Naive thymus-derived CD8-positive, alpha-beta T cell (primary cell): Measurements from ENCODE around the gene FAN1. TPM values are rescaled to one million over a fixed set of nuclear protein-coding genes. Genes with fewer than 3 reads are reported as not detected.

Experiments
- ATAC-seq, 2 donors: fragments of 150-1000 bp; cut with Tn5 transposase in 1 of 2; sonication (Bioruptor Pico), chemical (Tn5 transposase) in 1 of 2; 1 replicate in 1 of 2; 2 replicates in 1 of 2; pipeline ENCODE4 v1.10.0; 2021; ENCODE audit warnings: mild to moderate bottlenecking in 2 of 2, moderate library complexity in 2 of 2
- POLR2A ChIA-PET: fragments of 350-600 bp; sonication (Branson Sonifier 250); formaldehyde crosslinking; loops from one replicate; lab custom pipeline; 2021; ENCODE audit warnings: antibody characterized with exemption; lab: Charles Lee
- DNase-seq, 10 donors: peaks; one replicate each; pipeline versions ENCODE4 v3.0.0 to v3.0.0-alpha.2; 2020 to 2022
- H3K27ac Mint-ChIP-seq, 10 donors: one replicate each; pipeline ENCODE4 v1.8.0; 2020 to 2022; ENCODE audit warnings: mild to moderate bottlenecking in 10 of 10, mixed read lengths in 10 of 10, moderate library complexity in 4 of 10, inconsistent platforms in 1 of 10
- H3K27me3 Mint-ChIP-seq, 5 donors: one replicate each; pipeline ENCODE4 v1.8.0; 2021 to 2022; ENCODE audit warnings: mixed read lengths in 5 of 5
- H3K36me3 Mint-ChIP-seq, 3 donors: one replicate each; pipeline ENCODE4 v1.8.0; 2020 to 2022; ENCODE audit warnings: mixed read lengths in 3 of 3, mild to moderate bottlenecking in 2 of 3, inconsistent platforms in 1 of 3
- H3K4me1 Mint-ChIP-seq, 4 donors: one replicate each; pipeline ENCODE4 v1.8.0; 2021 to 2022; ENCODE audit warnings: mixed read lengths in 4 of 4
- H3K4me3 Mint-ChIP-seq, 10 donors: one replicate each; pipeline ENCODE4 v1.8.0; 2020 to 2022; ENCODE audit warnings: mild to moderate bottlenecking in 10 of 10, mixed read lengths in 10 of 10, moderate library complexity in 6 of 10, inconsistent platforms in 1 of 10
- H3K9me3 Mint-ChIP-seq, 9 donors: one replicate each; pipeline ENCODE4 v1.8.0; 2020 to 2022; ENCODE audit warnings: mixed read lengths in 9 of 9, mild to moderate bottlenecking in 3 of 9, inconsistent platforms in 1 of 9, moderate library complexity in 1 of 9
- polyA plus RNA-seq, 3 donors: library from polyadenylated mRNA; unstranded; fragments of 300-500 nt; fragmentation: Illumina TruSeq; gene quantifications; one replicate each; pipeline ENCODE4 v1.2.3, GENCODE V29; 2021
- total RNA-seq, 8 experiments: library from RNA in 2 of 8; stranded (reverse) in 2 of 8; gene quantifications; one replicate each; pipeline ENCODE4 v1.2.3 and lab custom pipeline; 2021 to 2026

The FAN1 gene
- total and polyA plus RNA-seq, 5 experiments from 2014 or later, result 7.4 to 34.8 (median 10.0) TPM

DNA sequence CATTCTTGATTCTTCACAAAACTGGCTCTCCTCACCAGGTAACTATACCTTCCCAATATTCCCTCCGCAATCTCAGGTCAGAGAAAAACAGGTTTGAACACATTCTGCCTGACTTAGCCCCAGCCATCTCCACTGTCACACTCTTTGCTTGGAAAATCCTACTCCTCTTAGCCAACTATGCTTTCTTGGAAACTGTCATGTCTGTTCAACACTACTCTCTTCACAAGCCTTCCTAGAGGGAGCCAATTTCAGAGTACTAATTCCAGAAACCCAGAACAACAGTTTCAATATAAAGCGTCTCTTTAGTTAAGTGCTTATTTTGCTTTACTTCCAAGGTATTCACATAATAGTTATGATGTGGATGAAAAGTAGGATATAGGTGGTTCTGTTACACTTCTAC is 66.0 kb downstream of the FAN1 start:
- H3K4me3 Mint-ChIP-seq, result no peak overlapping the region
- H3K36me3 Mint-ChIP-seq, result peaks cover 0 to 77% (median 21%) of the 10 kb centered on the region in 3 donors
- H3K27ac Mint-ChIP-seq, result peak overlapping the region in 5 of 10 donors; percentile 1 to 50 (median 18)
- peaks cover 10 to 41% (median 37%) of the 10 kb centered on the region in 4 donors for H3K4me1 Mint-ChIP-seq
- H3K27me3 Mint-ChIP-seq, result no peaks in the 10 kb centered on the region
- POLR2A ChIA-PET, result no interaction called here
- DNase-seq (no peak), ATAC-seq (no peak)
- H3K9me3 Mint-ChIP-seq, result no peaks in the 10 kb centered on the region

DNA sequence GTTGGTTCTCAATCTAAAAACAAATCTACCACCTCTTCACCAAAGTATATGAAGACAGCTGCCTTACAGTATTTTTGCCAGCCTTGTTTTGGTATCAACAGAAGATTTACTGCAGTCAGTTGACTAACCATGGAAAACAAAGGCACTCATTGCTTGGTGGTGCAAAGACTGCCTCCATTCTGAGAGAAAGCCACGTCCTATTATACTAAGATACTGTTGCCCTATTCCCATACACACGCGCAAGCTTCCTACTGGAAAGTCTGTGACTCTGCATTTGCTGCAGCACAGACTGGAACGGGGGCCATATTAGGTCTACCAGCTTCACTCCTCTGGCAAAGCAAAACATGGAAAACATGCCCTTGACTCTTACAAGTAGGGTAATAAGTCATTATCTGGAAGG is 69.7 kb downstream of the FAN1 start:
- ATAC-seq, result no peak
- no peak overlapping the region for H3K4me3 Mint-ChIP-seq
- no peak for DNase-seq
- no peaks in the 10 kb centered on the region for H3K9me3 Mint-ChIP-seq
- H3K4me1 Mint-ChIP-seq, result peaks cover 13 to 57% (median 46%) of the 10 kb centered on the region in 4 donors
- POLR2A ChIA-PET, result no interaction called here
- H3K27me3 Mint-ChIP-seq, result no peaks in the 10 kb centered on the region
- peak overlapping the region in 2 of 10 donors; percentile 19 to 57 for H3K27ac Mint-ChIP-seq
- peaks cover 0 to 74% (median 21%) of the 10 kb centered on the region in 3 donors for H3K36me3 Mint-ChIP-seq

DNA sequence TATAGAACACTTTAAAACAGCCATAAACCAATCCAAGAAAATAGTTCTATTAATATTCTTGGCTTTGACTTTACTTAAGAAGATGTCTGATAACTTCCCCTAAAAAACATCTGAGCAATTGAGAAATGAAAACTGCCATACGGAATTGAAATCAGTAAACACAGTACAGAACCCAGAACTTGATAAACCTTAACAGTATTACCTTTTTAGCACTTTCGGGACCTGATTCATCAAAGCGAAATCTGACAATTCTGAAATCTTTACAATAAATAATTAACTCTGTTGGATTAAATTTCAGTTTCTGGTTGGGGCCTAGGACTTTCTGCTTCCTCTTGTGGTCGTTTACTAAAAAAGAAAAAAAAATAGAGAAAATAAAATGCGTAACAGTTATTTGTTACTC is 70.4 kb downstream of the FAN1 start:
- Mint-ChIP-seq H3K4me1 (peaks cover 14 to 59% (median 48%) of the 10 kb centered on the region in 4 donors), H3K4me3 (no peak overlapping the region), H3K36me3 (peaks cover 0 to 76% (median 21%) of the 10 kb centered on the region in 3 donors), H3K27me3 (no peaks in the 10 kb centered on the region), H3K27ac (no peak overlapping the region), H3K9me3 (no peaks in the 10 kb centered on the region)
- DNase-seq, result no peak
- no peak for ATAC-seq
- POLR2A ChIA-PET, result no interaction called here

DNA sequence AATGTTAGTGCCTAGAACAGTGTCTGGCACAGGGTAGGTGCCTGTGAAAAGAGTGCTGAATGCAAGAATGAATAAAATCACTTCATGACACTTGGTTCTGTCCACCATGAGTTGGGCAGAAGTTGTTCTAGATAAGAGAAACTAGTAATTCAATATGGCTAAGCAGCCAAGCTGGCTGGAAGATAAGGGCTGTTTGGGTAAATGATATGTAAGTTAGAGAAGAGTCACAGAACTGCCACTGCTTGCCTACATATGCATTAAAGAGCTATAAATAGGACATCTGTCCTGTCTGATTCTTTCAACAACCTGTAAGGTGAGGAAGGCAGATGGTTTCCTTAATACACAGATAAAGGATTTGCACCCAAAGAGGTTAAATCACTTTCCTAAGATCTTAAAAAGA is 74.6 kb downstream of the FAN1 start:
- no peak for ATAC-seq
- Mint-ChIP-seq H3K27ac (peak overlapping the region in 1 of 10 donors; percentile 23), H3K4me1 (peaks cover 31 to 64% (median 53%) of the 10 kb centered on the region in 4 donors), H3K36me3 (peaks cover 4 to 78% (median 35%) of the 10 kb centered on the region in 3 donors), H3K4me3 (no peak overlapping the region), H3K27me3 (no peaks in the 10 kb centered on the region), H3K9me3 (no peaks in the 10 kb centered on the region)
- POLR2A ChIA-PET, result no interaction called here
- DNase-seq, result no peak

DNA sequence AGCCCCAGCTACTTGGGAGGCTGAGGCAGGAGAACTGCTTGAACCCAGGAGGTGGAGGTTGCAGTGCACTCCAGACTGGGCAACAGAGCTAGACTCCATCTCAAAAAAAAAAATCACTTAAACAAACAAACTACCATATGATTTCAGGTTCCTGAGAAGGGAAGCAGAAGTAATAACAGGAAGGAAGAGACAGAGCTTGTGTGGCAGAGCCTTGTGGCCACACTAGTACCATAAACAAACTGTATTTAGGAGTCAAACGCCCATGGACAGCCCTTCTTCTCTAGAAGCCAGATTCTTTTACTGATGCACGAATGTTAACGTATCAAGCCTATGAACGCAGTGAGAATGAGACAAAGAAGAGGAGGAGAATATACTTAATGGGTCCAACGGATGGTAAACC is 75.7 kb downstream of the FAN1 start:
- no peak for ATAC-seq
- peaks cover 37 to 74% (median 63%) of the 10 kb centered on the region in 4 donors for H3K4me1 Mint-ChIP-seq
- H3K27ac Mint-ChIP-seq, result peak overlapping the region in 5 of 10 donors; percentile 19 to 78 (median 45)
- peak overlapping the region in 6 of 10 donors; percentile 5 to 49 (median 28) for H3K4me3 Mint-ChIP-seq
- peaks cover 4 to 77% (median 29%) of the 10 kb centered on the region in 3 donors for H3K36me3 Mint-ChIP-seq
- DNase-seq, result no peak
- H3K27me3 Mint-ChIP-seq, result no peaks in the 10 kb centered on the region
- H3K9me3 Mint-ChIP-seq, result no peaks in the 10 kb centered on the region
- POLR2A ChIA-PET, result no interaction called here

DNA sequence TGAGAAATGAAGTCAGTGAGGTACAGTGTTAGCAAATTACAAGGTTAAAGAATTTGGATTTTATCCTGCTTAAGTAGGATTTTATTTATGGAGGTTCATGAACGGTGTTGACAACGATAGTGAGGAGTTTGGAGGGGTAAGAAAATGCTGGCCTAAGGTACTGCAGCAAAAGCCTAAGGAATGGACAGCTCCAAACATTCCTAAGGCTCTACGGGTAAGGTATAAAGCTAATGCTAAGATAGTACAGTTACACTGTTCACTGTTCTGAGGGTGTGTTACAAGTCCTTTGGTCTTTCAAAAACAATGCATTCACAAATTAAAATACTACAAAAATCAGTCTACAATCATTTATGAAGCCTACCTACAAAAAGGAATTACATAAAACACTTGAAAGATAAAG is 80.4 kb downstream of the FAN1 start:
- DNase-seq (no peak), ATAC-seq (no peak)
- Mint-ChIP-seq H3K9me3 (no peaks in the 10 kb centered on the region), H3K4me1 (peaks cover 49 to 90% (median 82%) of the 10 kb centered on the region in 4 donors), H3K27ac (peak overlapping the region in 3 of 10 donors; percentile 5 to 74 (median 29)), H3K36me3 (peaks cover 4 to 78% (median 31%) of the 10 kb centered on the region in 3 donors), H3K27me3 (no peaks in the 10 kb centered on the region), H3K4me3 (peak overlapping the region in 4 of 10 donors; percentile 5 to 62 (median 36))
- POLR2A ChIA-PET, result no interaction called here

DNA sequence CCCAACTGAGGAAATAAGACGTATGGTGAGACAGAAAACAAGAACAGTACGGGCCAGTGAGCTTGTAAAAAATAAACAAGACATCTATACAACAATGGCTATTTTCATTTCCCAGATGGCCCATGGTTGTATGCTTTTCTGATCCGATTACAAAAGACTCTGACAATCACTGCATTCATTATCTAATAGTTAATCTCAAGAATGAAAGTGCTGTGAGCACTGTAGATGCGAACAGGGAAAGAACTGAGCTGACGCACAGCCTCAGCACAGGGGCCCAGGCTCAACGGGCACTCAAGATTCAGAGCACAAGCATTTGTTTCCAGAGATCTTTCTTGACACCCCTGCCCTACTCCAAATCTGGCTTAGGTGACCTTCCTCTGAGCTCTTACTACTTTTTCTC is 80.8 kb downstream of the FAN1 start:
- Mint-ChIP-seq H3K27ac (peak overlapping the region in 5 of 10 donors; percentile 12 to 74 (median 59)), H3K4me1 (peaks cover 47 to 89% (median 80%) of the 10 kb centered on the region in 4 donors), H3K36me3 (peaks cover 4 to 76% (median 28%) of the 10 kb centered on the region in 3 donors), H3K9me3 (no peaks in the 10 kb centered on the region), H3K4me3 (peak overlapping the region in 7 of 10 donors; percentile 16 to 62 (median 44)), H3K27me3 (no peaks in the 10 kb centered on the region)
- no peak for DNase-seq
- POLR2A ChIA-PET, result no interaction called here
- ATAC-seq, result no peak

DNA sequence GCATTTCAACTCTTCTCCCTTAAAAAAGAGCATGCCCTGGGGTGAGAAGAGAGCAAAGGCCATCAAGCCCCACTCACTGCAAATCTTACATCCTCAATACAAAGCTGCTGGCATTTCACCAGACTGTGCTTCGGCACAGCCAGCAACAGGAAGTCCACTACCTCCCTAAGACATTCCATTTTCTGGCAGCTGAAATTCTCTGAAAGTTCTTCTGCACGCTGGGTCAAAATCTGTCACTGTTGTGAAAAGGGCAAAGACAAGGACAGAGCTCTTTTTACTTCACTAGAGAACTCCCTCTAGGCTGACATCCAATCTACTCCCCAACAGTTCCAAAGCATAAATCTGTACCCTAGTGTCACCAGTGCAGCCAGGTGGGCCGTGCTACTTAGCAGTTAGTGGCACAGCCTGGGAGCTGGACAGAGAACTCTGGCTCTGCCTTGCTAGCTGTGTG is 81.4 kb downstream of the FAN1 start:
- Mint-ChIP-seq H3K27me3 (no peaks in the 10 kb centered on the region), H3K4me1 (peaks cover 46 to 89% (median 79%) of the 10 kb centered on the region in 4 donors), H3K9me3 (no peaks in the 10 kb centered on the region), H3K4me3 (peak overlapping the region in 9 of 10 donors; percentile 20 to 62 (median 45)), H3K27ac (peak overlapping the region in 7 of 10 donors; percentile 12 to 74 (median 59)), H3K36me3 (peaks cover 4 to 70% (median 22%) of the 10 kb centered on the region in 3 donors)
- ATAC-seq (peak in 1 of 2 donors; percentile 38), DNase-seq (no peak)
- POLR2A ChIA-PET, result interaction anchor here (0.8 kb wide), 1 partner anchor 32 kb away, joined by 3 read pairs; no protein-coding TSS in a partner anchor

DNA sequence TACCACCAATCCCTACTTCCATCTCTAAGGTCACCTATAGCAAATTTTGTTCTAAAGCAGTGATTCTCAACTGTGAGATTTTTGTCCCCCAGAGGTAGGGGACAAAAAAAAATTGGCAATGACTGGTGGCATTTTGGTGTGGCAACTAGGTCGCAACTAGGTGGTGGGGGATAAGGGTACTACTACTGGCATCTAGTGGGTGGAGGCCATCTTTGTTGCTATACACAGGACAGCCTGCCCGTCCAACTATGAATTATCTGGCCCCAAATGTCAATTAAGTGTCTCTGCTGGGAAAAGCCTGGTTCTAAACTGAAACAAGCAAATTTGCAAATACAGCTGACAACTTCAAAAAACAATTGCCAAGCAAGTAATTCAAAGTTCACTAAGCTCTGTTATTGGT is 86.3 kb downstream of the FAN1 start:
- Mint-ChIP-seq H3K9me3 (no peaks in the 10 kb centered on the region), H3K27ac (peak overlapping the region in 9 of 10 donors; percentile 52 to 97 (median 93)), H3K4me1 (peaks cover 19 to 59% (median 46%) of the 10 kb centered on the region in 4 donors), H3K4me3 (peak overlapping the region; percentile 93 to 98 (median 96)), H3K36me3 (peaks cover 0 to 24% (median 2%) of the 10 kb centered on the region in 3 donors), H3K27me3 (no peaks in the 10 kb centered on the region)
- DNase-seq (no peak), ATAC-seq (no peak)
- POLR2A ChIA-PET, result interaction anchor here (2.6 kb wide), 1 partner anchor 24 kb away, joined by 45 read pairs; no protein-coding TSS in a partner anchor

DNA sequence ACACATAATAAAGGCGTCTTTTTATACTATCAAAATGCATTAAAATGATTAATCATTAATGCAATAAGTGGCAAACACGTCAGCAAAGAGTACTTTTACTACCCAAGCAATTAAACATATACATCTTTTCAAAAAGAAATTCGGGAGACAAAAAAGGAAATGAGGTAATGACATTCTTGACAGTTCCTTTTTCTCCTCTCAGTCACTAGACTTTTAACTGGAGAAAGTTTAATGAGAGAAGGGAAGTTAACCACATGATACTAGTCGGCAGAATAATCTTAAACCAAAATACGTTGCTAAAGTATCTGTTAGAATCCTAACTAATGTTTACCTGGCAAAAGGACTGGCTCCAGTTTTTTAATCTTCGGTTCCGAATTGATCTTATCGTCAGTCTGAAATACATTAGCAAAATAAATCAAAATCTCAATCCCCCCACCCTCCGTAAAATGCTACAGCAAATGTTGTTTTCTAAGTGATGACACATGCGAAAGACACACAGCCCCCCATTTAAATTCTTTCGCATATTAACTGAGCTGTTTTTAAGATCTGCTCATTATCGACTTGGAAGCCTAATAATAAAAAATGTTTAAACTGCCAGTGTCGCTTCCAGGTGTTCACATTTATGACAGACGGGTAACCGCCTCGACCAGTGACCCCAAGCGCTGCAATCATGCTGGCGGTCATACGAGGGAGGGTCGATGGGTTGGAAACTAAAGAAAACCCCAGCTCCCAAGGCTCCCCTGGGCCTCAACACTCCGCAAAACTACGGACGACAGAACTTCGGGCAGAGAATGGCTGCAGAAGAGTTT is 86.9 kb downstream of the FAN1 start:
- Mint-ChIP-seq H3K36me3 (peaks cover 0 to 18% (median 2%) of the 10 kb centered on the region in 3 donors), H3K4me1 (peaks cover 15 to 53% (median 39%) of the 10 kb centered on the region in 4 donors), H3K27me3 (no peaks in the 10 kb centered on the region), H3K4me3 (peak overlapping the region; percentile 93 to 98 (median 96)), H3K27ac (peak overlapping the region; percentile 90 to 97 (median 94)), H3K9me3 (no peaks in the 10 kb centered on the region)
- ATAC-seq (no peak), DNase-seq (peak in 1 of 10 donors; percentile 63)
- POLR2A ChIA-PET, result interaction anchor here (1.4 to 2.6 kb wide), 4 partner anchors 15 to 87 kb away, joined by 3 to 45 read pairs (median 6); partner anchors contain the start of gene FAN1

DNA sequence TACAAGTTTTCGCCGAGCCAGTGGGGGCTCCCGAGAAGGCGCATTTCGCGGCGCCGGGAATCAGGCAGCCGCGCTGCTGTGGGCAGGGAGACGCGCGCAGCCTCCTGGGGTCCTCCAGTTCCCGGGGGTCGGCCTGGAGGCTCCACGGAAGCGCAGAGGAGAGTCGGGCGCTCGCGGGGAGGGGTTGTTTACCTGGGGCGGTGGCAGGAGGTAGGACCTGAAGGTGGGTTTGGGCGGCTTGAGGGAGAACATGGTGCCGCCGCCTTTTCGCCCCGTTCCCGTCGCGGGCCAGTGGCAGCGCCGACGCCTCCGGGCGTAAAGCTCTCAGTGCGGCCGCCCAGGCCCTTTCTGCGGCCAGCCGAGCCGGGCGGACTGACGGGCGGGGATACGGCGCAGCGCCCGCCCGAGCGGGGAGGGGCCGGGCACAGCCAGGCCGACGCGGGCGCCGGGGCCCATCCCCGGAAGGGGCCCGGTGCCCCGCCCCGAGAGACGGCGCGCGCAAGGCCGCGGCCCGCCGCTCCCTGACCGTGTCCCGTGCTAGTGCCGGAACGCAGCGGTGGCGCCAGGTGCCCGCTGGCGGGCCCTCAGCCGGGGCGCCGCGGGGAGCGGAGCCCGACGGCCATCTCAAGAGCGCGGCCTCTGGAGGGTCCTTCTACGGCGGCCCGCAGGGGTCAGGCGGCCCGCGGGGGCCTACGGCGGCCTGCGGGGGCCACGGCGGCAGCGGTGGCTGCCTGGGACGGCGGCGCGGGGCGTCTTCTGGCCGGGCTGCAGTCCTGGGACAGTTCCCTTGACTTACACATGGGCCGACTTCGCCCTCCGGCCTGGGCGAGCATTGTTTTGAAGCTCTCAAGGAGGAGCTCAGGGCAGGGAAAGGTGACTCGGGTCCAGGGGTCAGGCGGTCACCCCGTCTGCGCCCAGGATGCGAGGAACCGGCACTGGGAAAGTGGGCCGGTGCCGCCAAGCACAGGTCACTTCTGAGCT is 87.8 kb downstream of the FAN1 start, which contains the start of gene MTMR10:
TSS of gene MTMR10 (minus strand) at position 374 of the 981 bp plus-strand sequence. CDS start at position 252, 122 bp downstream.
- DNase-seq (peak; percentile 58 to 91 (median 73)), ATAC-seq (peak; percentile 92 to 93)
- peaks cover 0 to 12% (median 0%) of the 10 kb centered on the region in 3 donors for H3K36me3 Mint-ChIP-seq
- no peaks in the 10 kb centered on the region for H3K9me3 Mint-ChIP-seq
- no peaks in the 10 kb centered on the region for H3K27me3 Mint-ChIP-seq
- H3K4me1 Mint-ChIP-seq, result peaks cover 13 to 48% (median 34%) of the 10 kb centered on the region in 4 donors
- POLR2A ChIA-PET, result interaction anchor here (0.7 to 2.6 kb wide), 6 partner anchors 16 to 273 kb away, joined by 3 to 45 read pairs (median 4); partner anchors contain the start of gene FAN1
- H3K4me3 Mint-ChIP-seq, result peak within 1 kb of the TSS; percentile 93 to 98 (median 96)
- peak within 1 kb of the TSS; percentile 90 to 97 (median 94) for H3K27ac Mint-ChIP-seq
